ENCODE measurements around the gene LPCAT2. TPM values are rescaled to one million over a fixed set of nuclear protein-coding genes. Genes with fewer than 3 reads are reported as not detected.

Gene LPCAT2
- total and polyA plus RNA-seq, 2 experiments from 2014 or later, result 7.8 to 23.8 TPM

DNA sequence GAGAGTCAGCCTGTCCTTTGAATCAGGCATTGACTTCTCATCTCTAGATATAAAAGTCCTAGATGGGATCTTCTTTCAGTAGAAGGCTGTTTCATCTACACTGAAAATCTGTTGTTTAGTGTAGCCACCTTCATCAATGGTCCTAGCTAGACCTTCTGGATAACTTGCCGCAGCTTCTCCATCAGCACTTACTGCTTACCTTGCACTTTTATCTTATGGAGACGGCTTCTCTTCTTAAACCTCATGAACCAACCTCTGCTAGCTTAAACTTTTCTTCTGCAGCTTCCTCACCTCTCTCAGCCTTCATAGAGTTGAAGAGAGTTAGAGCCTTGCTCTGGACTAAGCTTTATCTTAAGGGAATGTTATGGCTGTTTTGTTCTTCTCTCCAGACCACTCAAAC lies 35.3 kb upstream of the LPCAT2 start:
- Mint-ChIP-seq H3K4me1 (peaks cover 27% of the 10 kb centered on the region), H3K27me3 (ENCODE audit: insufficient read depth, low read depth, poor library complexity) (peaks cover 27% of the 10 kb centered on the region), H3K36me3 (ENCODE audit: low read depth) (no peaks in the 10 kb centered on the region; the same call in 2 of the 3 replicates), H3K4me3 (no peak overlapping the region), H3K9me3 (no peaks in the 10 kb centered on the region; the same call in 2 of the 3 replicates), H3K27ac (no peak overlapping the region)
- H3F3A ChIP-seq (replicated peaks; ENCODE audit: low read depth), result no peaks in the 10 kb centered on the region
- H3K36me3 ChIP-seq (ENCODE audit: insufficient read depth), result no peaks in the 10 kb centered on the region
- H3K79me2 ChIP-seq (replicated peaks; ENCODE audit: insufficient read depth), result no peaks in the 10 kb centered on the region
- H3K9me2 ChIP-seq (ENCODE audit: insufficient read depth), result no peaks in the 10 kb centered on the region
- no peak overlapping the region for H3K4me2 ChIP-seq
- peaks cover 18% of the 10 kb centered on the region for H3K4me1 ChIP-seq (ENCODE audit: insufficient read depth)
- ATAC-seq, result no peak
- TF ChIP-seq EZH2phosphoT487 (IDR thresholded peaks at IDR 0.05; ENCODE audit: unreplicated experiment) (no peak), JUNB (IDR thresholded peaks at IDR 0.05; ENCODE audit: unreplicated experiment) (no peak), ZNF462 (CRISPR knock-in tag; IDR thresholded peaks at IDR 0.05) (no peak), POLR2AphosphoS5 (IDR thresholded peaks at IDR 0.05; ENCODE audit: low read depth) (no peak), NANOG (IDR thresholded peaks at IDR 0.05; ENCODE audit: borderline replicate concordance) (no peak), ZNF331 (CRISPR knock-in tag; IDR thresholded peaks at IDR 0.05; ENCODE audit: low read depth) (no peak), CREB1 (CRISPR knock-in tag; IDR thresholded peaks at IDR 0.05; ENCODE audit: low read depth) (no peak), CTCF (conservative IDR thresholded peaks at IDR 0.05; ENCODE audit: low read depth in 2 of 2) (no peak), ZNF114 (CRISPR knock-in tag; IDR thresholded peaks at IDR 0.05) (no peak), STAT1 (IDR thresholded peaks at IDR 0.05; ENCODE audit: unreplicated experiment) (no peak), EZH2 (IDR thresholded peaks at IDR 0.05; ENCODE audit: low read depth, unreplicated experiment) (no peak)
- TF ChIP-seq, protein P1, sequence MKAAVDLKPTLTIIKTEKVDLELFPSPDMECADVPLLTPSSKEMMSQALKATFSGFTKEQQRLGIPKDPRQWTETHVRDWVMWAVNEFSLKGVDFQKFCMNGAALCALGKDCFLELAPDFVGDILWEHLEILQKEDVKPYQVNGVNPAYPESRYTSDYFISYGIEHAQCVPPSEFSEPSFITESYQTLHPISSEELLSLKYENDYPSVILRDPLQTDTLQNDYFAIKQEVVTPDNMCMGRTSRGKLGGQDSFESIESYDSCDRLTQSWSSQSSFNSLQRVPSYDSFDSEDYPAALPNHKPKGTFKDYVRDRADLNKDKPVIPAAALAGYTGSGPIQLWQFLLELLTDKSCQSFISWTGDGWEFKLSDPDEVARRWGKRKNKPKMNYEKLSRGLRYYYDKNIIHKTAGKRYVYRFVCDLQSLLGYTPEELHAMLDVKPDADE (IDR thresholded peaks at IDR 0.05), result no peak
- TF ChIP-seq, protein P2, sequence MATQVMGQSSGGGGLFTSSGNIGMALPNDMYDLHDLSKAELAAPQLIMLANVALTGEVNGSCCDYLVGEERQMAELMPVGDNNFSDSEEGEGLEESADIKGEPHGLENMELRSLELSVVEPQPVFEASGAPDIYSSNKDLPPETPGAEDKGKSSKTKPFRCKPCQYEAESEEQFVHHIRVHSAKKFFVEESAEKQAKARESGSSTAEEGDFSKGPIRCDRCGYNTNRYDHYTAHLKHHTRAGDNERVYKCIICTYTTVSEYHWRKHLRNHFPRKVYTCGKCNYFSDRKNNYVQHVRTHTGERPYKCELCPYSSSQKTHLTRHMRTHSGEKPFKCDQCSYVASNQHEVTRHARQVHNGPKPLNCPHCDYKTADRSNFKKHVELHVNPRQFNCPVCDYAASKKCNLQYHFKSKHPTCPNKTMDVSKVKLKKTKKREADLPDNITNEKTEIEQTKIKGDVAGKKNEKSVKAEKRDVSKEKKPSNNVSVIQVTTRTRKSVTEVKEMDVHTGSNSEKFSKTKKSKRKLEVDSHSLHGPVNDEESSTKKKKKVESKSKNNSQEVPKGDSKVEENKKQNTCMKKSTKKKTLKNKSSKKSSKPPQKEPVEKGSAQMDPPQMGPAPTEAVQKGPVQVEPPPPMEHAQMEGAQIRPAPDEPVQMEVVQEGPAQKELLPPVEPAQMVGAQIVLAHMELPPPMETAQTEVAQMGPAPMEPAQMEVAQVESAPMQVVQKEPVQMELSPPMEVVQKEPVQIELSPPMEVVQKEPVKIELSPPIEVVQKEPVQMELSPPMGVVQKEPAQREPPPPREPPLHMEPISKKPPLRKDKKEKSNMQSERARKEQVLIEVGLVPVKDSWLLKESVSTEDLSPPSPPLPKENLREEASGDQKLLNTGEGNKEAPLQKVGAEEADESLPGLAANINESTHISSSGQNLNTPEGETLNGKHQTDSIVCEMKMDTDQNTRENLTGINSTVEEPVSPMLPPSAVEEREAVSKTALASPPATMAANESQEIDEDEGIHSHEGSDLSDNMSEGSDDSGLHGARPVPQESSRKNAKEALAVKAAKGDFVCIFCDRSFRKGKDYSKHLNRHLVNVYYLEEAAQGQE (IDR thresholded peaks at IDR 0.05; ENCODE audit: unreplicated experiment), result no peak
- H3K27me3 ChIP-seq (ENCODE audit: insufficient read depth), result peaks cover 43% of the 10 kb centered on the region
- no peak overlapping the region for H3K27ac ChIP-seq (ENCODE audit: low read depth)
- no peak overlapping the region for H3K4me3 ChIP-seq
- DNase-seq (ENCODE audit: low spot score), result no peak
- no peaks in the 10 kb centered on the region for H4K20me1 ChIP-seq (replicated peaks; ENCODE audit: insufficient read depth)
- H2AFZ ChIP-seq, result no peak overlapping the region
